GM21367 (cell line): ENCODE data around the gene PERM1.
"Not testable (repeated sequence)": the region's sequence is repeated elsewhere in the genome, so short reads cannot be mapped to it uniquely, and the experiment has no call there.

Experiments used
- ATAC-seq: cut with Tn5 transposase; IDR thresholded peaks from one replicate; pipeline ENCODE4 v1.9.1; 2021; ENCODE audit not compliant: unreplicated experiment

PERM1 gene

GRCh38 chr1:1017397-1018320, 35.8 kb upstream of the PERM1 start:
- not testable (repeated sequence) for ATAC-seq

DNA sequence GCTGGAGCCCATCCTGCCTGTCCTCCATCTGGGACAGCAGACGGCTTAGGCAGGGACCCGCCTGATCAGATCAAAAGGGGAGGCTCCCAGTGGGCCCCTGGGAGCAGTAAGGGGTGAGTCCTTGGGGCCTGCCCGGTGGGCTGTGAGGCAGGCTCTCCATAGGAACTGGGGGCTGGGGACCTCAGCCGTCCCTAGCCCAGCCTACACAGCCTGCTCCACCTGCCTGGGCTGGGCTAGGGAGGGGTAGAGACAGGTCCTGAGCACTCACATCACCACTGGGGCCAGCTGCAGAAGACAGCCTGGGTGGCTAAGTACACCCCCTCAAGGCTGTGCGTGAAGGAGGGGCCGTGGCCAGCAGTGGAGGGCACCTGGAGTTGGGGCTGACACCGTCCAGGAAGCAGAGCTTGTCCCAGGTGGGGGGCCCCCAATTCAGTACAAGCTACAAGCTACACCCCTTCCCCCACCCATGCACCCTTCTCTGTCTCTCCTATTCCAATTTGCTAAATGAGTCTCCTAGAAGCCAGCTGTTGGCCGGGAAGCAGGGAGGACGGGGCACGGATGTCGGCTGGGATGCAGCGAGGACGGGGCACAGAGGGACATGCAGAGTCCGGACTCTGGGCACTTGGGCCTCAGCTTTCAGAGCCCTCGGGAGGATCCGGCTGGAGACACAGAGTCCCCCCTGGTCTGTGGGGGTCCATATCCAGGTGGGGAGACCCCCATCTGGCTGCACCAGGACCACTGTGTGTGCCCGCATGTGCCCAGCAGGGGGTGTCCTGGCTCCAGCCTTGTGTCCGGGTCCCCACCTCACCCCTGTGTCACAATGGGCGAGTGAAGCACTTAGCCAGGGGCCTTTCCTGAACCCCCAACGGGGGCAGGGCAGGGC, 33.1 kb upstream of the PERM1 start:
- no peak for ATAC-seq

DNA sequence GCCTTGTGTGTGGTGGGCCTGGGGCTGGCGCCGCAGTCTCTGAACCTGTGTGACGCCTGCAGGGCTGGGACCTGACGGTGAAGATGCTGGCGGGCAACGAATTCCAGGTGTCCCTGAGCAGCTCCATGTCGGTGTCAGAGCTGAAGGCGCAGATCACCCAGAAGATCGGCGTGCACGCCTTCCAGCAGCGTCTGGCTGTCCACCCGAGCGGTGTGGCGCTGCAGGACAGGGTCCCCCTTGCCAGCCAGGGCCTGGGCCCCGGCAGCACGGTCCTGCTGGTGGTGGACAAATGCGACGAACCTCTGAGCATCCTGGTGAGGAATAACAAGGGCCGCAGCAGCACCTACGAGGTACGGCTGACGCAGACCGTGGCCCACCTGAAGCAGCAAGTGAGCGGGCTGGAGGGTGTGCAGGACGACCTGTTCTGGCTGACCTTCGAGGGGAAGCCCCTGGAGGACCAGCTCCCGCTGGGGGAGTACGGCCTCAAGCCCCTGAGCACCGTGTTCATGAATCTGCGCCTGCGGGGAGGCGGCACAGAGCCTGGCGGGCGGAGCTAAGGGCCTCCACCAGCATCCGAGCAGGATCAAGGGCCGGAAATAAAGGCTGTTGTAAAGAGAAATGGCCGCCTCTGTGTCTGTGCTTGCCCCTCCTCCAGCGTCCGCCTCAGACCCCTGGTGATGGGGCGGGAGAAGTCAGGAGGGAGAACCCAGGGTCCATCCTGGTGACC, 32.2 kb upstream of the PERM1 start:
- no peak for ATAC-seq

GRCh38 chr1:1013105-1013921, 31.4 kb upstream of the PERM1 start, which contains the start of gene ISG15:
ISG15 (plus strand) TSS chr1:1013497; CDS start chr1:1013574, 77 bp downstream.
- peak; percentile 83 for ATAC-seq

- ATAC-seq: not testable (repeated sequence)
Observed at GRCh38 chr1:1012736-1013104, 30.8 kb upstream of the PERM1 start.

DNA sequence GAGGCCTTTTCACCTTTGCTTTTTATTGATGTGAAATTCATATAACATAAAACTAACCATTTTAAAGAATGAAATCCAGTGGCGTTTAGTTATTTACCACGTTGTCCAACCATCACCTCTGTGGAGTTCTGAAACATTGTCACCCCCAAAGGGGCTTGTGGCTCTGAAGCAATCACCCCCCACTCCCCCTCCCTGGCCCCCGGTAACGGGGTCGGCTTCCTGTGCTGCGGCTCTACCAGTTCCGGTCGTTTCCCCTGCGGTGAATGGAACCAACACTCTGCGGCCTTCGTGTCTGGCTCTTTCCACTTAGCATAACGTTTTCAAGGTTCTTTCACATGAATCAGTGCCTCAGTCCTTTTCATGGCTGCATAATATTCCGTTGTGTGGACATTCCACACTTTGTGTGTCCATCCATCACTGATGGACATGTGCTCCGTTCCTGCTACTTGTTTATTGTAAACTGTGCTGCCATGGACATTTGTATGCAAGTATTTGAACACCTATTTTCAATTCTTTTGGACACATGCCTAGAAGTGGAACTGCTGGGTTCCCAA, 29.6 kb upstream of the PERM1 start:
- no peak for ATAC-seq

DNA sequence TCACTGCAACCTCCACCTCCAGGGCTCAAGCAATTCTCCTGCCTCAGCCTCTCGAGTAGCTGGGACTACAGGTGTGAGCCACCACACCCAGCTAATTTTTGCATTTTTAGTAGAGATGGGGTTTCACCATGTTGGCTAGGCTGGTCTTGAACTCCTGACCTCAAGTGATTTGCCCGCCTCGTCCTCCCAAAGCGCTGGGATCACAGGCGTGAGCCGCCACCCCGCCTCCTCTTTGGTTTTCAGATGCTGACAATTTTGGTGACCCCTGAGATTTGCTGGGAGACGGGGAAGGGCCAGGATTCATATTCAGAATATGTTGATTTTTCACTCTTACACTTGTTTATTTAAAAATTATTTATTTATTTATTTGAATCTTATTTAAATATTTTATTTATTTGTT, 28.2 kb upstream of the PERM1 start:
- not testable (repeated sequence) for ATAC-seq

GRCh38 chr1:1006305-1007159, 24.6 kb upstream of the PERM1 start:
- ATAC-seq: no peak

DNA sequence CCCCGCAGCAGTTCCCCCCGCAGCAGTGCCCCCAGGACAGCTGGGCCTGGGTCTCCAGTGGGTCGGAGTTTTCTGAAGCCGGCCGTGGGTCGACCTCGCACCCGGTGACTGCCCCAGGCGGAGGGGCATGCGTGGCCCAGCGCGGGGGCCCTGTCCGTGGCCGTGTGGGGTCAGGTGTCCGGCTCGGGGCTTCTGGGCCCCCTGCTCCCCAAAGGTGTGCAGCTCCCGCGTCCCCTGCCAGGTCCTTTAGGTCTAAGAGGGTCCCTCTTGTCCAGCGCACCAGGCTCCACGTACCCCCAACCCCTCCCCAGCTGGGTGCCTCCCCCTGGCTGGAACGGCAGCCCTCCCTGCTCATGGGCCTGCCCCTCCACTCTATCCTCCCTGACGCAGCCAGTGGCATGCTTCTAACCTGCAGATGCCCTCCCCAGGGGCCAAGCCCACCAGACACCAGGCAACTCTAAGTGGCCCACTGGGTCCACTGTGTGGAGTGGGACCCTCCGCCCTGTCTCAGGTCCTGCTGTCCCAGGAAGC, 23.9 kb upstream of the PERM1 start:
- no peak for ATAC-seq

DNA sequence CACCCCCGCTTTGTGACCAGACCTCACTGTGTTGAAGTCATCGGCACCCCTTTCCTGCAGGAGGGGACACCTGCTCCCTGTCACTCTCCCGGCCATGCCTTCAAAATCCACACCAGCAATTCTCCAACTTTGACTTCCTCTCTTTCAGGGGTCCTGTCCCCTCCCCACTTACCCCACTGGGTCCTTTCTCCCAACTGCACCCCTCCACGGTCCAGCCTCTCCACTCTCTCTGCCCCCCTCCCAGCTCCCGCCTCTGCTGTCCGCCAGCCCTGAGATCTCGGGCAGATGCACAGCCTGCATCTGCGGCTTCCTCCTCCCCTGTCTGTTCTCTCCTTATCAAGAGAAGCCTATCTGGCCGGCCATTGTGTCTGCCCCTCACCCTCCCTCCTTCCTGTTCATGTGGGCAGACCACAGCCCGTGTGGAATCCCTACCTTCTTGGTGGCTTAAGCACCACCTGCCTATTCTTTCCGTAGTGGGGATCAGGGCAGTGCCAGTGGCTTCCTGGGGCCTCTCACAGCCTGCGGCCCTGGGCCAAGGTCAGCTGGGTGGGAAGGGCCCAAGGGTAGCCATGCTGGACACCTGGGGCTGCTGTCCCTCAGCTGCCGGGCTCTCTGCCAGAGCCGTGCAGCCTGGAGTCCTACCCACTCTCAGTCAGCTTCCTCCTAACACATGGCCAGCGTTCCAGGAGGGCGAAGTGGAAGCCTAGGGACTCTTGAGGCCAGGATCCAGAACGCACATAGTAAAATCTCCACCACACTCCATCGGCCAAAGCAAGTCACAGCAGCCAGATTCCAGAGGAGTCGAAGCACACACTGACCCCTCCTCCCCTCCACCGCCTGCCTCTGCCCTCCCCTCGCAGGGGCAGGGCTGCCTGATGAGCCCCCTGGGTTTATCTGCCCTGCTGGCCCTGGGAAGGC, 23.1 kb upstream of the PERM1 start:
- ATAC-seq: no peak

DNA sequence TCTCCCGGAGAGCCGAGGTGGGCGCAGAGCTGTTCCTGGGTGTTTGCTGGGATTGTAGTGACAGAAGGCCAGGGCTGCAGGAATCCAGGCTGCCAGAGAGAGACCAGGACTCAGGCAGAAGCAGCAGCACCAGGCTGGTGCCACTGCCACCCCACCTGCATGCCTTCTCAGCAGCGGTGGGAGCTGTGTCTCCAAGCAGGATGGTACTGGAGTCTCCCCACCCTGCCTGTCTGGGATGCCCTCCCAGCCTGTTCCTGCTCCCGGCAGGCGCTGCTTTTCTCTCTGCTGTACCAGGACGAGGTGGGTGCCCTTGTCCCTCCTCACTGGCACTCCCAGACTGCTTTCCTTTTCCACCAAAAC, 22.5 kb upstream of the PERM1 start:
- no peak for ATAC-seq

DNA sequence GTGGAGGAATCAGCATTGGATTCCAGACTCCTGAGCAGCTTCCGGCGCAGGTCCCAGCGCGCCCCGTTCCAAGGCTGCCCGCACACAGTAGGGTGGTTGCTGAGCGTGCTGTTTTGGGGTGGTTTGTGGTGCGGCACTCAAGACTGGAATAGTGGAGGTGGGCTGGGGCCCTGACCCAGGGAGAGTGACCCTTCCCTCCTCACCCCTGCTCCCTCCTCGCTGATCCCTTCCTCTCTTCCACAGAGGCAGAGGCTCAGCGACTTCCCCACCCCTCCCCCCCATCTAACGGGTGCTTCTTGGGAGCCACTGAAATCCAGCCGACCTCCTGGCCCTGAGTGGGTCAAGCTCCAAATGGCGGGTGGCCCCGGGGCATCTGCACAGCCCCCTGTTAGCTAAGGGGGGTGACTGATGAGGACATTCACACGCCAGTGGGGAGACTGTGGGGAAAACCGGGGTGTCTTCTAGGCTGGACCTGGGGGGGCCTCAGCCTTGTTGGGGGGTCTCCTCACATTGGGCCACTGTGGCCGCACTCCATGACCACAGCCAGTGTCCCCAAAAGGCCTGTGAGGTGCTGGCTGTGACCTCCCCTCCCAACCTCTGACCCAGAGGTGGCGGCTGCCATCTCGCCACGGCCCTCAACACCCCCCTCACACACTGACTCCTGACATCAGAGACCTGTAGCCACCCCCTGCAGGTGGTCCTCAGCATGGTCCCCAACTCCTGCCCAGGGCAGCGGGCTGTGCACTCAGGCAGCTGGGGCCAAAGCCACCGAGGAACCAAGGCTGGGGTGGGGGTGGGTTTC, 21.9 kb upstream of the PERM1 start:
- no peak for ATAC-seq

GRCh38 chr1:1001057-1001783, 19.3 kb upstream of the PERM1 start:
- ATAC-seq: no peak

DNA sequence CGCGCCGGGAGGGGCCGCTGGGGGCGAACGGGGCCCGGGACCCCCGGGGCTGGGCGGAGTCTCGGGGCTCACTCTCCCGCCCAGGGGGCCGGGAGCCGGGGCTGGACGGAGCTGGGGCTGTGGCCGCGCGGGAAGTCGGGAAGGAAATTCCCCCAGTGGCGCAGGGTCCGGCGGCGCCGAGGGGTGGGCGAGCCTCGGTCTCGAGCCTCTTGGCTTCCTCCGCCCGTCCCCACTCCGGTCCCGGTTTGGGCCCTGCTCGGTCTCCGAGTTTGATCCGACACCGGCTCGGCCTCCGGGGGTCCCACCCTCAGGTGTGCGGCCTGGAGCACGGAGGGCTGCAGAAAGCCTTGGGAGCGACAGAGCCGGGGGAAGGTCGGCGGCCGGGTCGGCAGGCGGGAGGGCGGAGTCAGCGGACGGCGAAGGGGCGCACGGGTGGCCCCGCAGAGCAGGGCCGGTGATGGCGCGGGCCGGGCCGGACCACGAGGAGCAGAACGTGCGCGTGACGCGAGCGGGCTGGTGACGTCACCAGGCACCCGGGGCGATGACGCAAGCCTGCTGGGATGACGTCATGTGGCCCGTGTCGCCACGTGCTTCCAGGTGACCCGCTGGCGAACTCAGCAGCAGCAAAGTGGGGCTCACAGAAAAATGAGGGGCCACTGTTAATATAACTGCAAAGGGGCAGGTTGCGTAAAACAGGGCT, 18.6 kb upstream of the PERM1 start:
- ATAC-seq: no peak

DNA sequence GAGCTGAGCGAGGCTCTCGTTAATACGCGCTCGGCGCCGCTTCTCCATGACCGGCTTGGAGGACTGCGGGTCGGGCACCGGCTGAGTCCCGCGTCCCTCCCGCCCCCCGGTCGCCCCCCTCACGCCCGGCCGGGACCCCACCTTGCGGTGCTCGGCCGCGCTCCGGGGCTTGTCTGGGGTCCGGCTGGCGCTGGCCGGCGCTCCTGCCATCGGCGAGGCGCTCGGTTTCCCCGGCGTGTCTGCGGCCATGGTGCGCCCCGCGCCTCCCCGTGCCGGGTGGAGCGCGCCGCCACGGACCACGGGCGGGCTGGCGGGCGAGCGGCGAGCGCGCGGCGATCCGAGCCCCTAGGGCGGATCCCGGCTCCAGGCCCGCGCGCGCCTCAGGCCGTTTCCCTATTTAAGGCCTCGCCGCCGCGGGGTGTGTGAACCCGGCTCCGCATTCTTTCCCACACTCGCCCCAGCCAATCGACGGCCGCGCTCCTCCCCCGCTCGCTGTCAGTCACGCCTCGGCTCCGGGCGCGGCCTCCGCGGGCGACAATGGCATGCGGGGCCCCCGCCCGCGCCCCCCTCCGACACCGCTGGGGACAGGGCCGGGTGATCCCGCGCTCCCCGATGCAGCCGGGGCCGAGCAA, 17.9 kb upstream of the PERM1 start, which contains the start of gene HES4:
Gene HES4, minus strand, starts transcription at position 373 of the 632 bp plus-strand sequence. Its CDS starts 124 bp downstream, at position 249.
- no peak for ATAC-seq
